HG02970 (cell line): ENCODE measurements around the gene LAMTOR4.
"Not testable (repeated sequence)": the region's sequence is repeated elsewhere in the genome, so short reads cannot be mapped to it uniquely, and the experiment has no call there.

Experiments used
- ATAC-seq: cut with Tn5 transposase; IDR thresholded peaks from one replicate; pipeline ENCODE4 v1.9.1; 2021; ENCODE audit warnings: mild to moderate bottlenecking, moderate library complexity, moderate number of reproducible peaks; ENCODE audit not compliant: unreplicated experiment, low FRiP score

The LAMTOR4 gene

GRCh38 chr7:100122067-100122466 is 26.7 kb upstream of the LAMTOR4 start:
- no peak for ATAC-seq

- ATAC-seq: no peak
Observed at GRCh38 chr7:100122568-100122967, 26.1 kb upstream of the LAMTOR4 start.

- no peak for ATAC-seq
Observed at GRCh38 chr7:100124301-100125230, 24.2 kb upstream of the LAMTOR4 start.

DNA sequence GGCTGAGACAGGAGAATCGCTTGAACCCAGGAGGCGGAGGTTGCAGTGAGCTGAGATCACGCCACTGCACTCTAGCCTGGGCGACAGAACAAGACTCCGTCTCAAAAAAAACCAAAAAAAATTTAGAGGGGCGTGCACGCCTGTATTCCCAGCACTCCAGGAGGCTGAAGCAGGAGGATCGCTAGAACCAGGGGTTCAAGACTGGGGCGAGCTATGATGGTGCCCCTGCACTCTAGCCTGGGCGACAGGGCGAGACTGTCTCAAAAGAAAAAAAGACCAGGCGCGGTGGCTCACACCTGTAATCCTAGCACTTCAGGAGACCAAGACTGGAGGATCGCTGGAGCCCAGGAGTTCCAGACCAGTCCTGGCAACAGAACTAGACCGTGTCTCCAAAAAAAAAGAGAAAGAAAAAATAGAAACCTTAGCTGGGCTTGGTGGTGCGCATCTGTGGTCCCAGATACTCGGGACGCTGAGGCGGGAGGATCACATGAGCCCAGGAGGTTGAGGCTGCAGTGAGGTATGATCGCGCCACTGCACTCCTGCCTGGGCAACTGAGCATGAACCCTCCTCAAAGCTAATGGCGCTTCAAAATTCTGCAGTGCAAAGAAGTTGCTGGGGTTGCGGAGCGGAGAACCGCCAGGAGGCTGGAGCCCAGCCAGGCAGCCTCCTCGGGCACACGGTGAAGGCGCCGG is 22.3 kb upstream of the LAMTOR4 start:
- no peak for ATAC-seq

GRCh38 chr7:100126931-100127865 is 21.5 kb upstream of the LAMTOR4 start, which contains the start of gene MBLAC1:
Gene MBLAC1 (plus strand): TSS chr7:100126967. CDS start chr7:100127396, 429 bp downstream.
- ATAC-seq: peak; percentile 65

GRCh38 chr7:100127866-100128636 is 20.7 kb upstream of the LAMTOR4 start:
- ATAC-seq: peak; percentile 12

DNA sequence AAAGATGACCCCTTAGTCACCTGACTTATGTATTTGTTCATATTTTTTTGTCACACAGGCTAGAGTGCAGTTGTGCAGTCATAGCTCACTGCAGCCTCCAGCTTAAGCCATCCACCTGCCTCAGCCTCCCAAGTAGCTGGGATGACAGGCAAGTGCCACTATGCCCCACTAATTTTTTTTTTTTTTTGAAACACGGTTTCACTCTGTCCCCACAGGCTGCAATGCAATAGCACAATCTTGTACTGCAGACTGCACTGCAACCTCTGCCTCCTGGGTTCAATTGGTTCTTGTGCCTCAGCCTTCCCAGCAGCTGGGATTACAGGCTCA is 20.1 kb upstream of the LAMTOR4 start:
- no peak for ATAC-seq

GRCh38 chr7:100130220-100130607 is 18.5 kb upstream of the LAMTOR4 start:
- not testable (repeated sequence) for ATAC-seq

GRCh38 chr7:100130608-100131453 is 17.9 kb upstream of the LAMTOR4 start:
- no peak for ATAC-seq

DNA sequence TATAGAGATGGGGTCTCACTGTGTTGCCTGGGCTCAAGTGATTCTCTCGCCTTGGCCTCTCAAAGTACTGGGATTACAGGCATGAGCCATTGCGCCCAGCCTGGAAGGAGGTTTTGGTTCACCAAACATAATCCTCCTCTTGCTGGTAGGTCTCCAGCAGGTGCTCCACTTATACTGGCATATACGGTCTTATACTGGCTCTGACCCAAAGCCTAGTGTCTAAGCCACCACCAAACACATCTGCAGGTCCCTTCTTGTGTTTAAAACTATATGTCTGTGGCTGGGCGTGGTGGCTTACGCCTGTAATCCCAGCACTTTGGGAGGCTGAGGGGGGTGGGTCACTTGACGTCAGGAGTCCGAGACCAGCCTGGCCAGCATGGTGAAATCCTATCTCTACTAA is 16.6 kb upstream of the LAMTOR4 start:
- ATAC-seq: no peak

- no peak for ATAC-seq
Observed at GRCh38 chr7:100132697-100133151, 16.0 kb upstream of the LAMTOR4 start.

DNA sequence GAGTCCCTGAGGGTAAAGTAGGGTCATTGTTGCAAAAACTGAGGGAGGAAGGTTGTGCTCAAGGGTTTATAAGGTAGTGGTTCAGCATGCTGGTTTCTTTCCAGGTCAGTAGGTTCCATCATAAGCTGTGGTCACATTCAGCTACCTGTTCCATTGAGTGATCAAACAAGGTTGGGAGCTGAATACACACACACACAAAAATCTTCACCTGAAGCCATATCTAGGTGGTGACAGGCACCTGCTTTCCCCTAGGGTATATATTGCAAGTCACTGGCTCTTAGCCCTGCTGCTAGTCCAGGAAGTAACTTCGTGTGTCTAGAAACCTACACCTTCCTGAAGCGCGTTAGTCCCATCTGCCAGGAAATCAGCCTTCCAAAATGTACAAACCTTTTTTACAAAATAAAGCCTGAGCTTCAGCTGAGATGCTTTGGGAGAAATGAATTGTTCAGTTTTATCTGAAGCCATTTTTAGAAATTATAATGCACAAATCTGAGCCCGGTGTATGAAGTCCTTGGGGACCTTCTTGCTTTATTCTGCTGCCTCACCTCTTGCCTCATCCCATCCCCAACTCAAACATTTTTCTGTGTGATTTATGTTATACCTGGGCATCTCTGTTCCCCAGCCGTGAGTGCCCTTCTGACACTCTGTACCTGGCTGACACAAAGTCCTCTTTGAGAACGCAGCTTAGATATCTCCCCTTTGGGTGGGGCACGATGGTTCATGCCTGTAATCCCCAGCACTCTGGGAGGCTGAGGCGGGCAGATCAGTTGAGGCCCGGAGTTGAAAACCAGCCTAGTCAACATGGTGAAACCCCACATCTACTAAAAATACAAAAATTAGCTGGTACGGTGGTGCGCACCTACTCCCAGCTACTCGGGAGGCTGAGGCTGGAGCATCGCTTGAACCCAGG is 10.6 kb upstream of the LAMTOR4 start:
- ATAC-seq: no peak

DNA sequence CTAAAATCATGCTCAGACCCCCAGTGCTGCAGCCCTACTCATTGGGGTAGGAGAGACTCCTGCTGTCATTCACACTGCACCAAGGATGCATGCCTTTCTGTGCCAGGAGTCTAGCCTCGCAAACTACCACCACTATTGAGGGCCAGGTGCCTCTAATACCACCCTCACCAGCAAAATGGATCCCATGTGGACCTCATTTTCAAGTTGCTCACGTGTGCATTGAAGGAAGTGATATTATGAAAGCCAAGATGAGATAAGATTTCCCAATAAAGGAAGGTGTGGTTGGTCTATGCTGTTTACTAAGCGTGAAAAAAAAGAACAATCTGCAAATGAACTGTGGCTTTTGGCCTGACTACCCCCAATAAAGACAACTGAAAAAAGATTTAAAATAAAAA is 7.2 kb upstream of the LAMTOR4 start:
- ATAC-seq: no peak

GRCh38 chr7:100142461-100142860 is 6.3 kb upstream of the LAMTOR4 start:
- no peak for ATAC-seq

DNA sequence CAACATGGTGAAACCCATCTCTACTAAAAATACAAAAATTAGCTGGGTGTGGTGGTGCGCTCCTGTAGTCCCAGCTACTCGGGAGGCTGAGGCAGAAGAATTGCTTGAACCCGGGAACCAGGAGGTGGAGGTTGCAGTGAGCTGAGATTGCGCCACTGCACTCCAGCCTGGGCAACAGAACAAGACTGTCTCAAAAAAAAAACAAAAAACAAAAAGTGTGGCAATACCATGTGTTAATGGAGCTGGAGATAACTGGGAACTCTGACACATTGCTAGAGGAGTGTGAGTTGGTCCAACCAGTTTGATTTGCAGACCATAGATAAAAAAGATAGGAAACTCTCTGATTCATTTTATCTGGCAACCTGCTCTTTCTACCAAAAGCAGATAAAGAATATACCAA is 2.4 kb upstream of the LAMTOR4 start:
- ATAC-seq: not testable (repeated sequence)

GRCh38 chr7:100147278-100147677 is 1.4 kb upstream of the LAMTOR4 start:
- no peak for ATAC-seq

DNA sequence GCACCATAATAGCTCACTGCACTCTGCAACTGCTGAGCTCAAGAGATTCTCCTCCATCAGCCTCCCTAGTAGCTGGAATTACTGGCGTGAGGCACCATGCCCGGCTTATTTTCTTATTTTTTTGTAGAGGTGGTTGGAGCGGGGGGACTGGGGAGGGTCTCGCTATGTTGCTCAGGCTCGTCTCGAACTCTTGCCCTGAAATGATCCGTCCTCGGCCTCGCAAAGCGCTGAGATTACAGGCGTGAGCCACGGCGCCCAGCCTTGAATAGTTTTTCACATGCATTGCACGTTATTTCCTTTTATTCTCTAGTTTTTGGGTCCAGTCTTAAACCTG is 526 bp upstream of the LAMTOR4 start:
- ATAC-seq: no peak

- no peak for ATAC-seq
Observed at GRCh38 chr7:100152404-100152803, 3.7 kb downstream of the LAMTOR4 start.
